Adrenal gland (tissue), 5 donors: ENCODE data around the gene SFT2D1.

Source experiments
- POLR2A ChIP-seq, 2 donors: fragments of 450-650 bp; IDR thresholded peaks; one replicate each; pipeline ENCODE4 v1.6.1; 2017; ENCODE audit warnings: antibody characterized with exemption in 2 of 2, mild to moderate bottlenecking in 2 of 2, moderate library complexity in 1 of 2
- TF ChIP-seq, protein P1 (sequence below), 6 experiments: fragments of 450-650 bp in 4 of 6; fragments of 200-600 bp in 2 of 6; sonication (generic) in 1 of 6; IDR thresholded peaks; 1 replicate in 5 of 6; 2 replicates in 1 of 6; pipeline versions ENCODE4 v1.5.1 to v1.8.0; 2016 to 2021; ENCODE audit warnings: antibody characterized with exemption in 6 of 6, mild to moderate bottlenecking in 2 of 6, moderate library complexity in 1 of 6
- donor health status: DM: no; HTN: no; CAD: no.

- no peak for TF ChIP-seq POLR2A (IDR thresholded peaks at IDR 0.05)
- TF ChIP-seq, protein P1, sequence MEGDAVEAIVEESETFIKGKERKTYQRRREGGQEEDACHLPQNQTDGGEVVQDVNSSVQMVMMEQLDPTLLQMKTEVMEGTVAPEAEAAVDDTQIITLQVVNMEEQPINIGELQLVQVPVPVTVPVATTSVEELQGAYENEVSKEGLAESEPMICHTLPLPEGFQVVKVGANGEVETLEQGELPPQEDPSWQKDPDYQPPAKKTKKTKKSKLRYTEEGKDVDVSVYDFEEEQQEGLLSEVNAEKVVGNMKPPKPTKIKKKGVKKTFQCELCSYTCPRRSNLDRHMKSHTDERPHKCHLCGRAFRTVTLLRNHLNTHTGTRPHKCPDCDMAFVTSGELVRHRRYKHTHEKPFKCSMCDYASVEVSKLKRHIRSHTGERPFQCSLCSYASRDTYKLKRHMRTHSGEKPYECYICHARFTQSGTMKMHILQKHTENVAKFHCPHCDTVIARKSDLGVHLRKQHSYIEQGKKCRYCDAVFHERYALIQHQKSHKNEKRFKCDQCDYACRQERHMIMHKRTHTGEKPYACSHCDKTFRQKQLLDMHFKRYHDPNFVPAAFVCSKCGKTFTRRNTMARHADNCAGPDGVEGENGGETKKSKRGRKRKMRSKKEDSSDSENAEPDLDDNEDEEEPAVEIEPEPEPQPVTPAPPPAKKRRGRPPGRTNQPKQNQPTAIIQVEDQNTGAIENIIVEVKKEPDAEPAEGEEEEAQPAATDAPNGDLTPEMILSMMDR (IDR thresholded peaks at IDR 0.05): no peak
Measured at GRCh38 chr6:166314454-166314853, 27.9 kb downstream of the SFT2D1 start.
